Neuronal stem cell (in vitro differentiated cells): ENCODE results near the gene SMPD3.

Experiments used
- DNase-seq: peaks from one replicate; pipeline ENCODE4 v3.0.0-alpha.2; 2013; ENCODE audit warnings: low spot score
- H2AFZ ChIP-seq: one replicate; pipeline ENCODE4 v1.6.1; 2013; ENCODE audit warnings: mild to moderate bottlenecking, low read length, inconsistent platforms
- H2AK5ac ChIP-seq: 2 replicates; pipeline ENCODE4 v1.6.1; 2013; ENCODE audit warnings: low read depth, mild to moderate bottlenecking, inconsistent platforms, low read length, moderate library complexity, mixed read lengths
- H2BK120ac ChIP-seq: 2 replicates; pipeline ENCODE4 v1.6.1; 2013; ENCODE audit warnings: low read depth, mild to moderate bottlenecking, inconsistent platforms, low read length, moderate library complexity, mixed read lengths
- H2BK12ac ChIP-seq: one replicate; pipeline ENCODE4 v1.6.1; 2013; ENCODE audit warnings: low read length, inconsistent platforms
- H2BK15ac ChIP-seq: 2 replicates; pipeline ENCODE4 v1.6.1; 2013; ENCODE audit warnings: mild to moderate bottlenecking, low read length, inconsistent platforms, mixed read lengths
- H2BK5ac ChIP-seq: one replicate; pipeline ENCODE4 v1.6.1; 2013; ENCODE audit warnings: inconsistent platforms, mild to moderate bottlenecking, low read length, moderate library complexity
- H3K14ac ChIP-seq: one replicate; pipeline ENCODE4 v1.6.1; 2013; ENCODE audit warnings: low read length, inconsistent platforms
- H3K18ac ChIP-seq: 2 replicates; pipeline ENCODE4 v1.6.1; 2013; ENCODE audit warnings: low read length, inconsistent platforms
- H3K23ac ChIP-seq: 2 replicates; pipeline ENCODE4 v1.6.1; 2013; ENCODE audit warnings: low read depth, mild to moderate bottlenecking, mixed read lengths, low read length, inconsistent platforms; ENCODE audit not compliant: poor library complexity
- H3K27ac ChIP-seq: replicated peaks from 3 replicates; pipeline ENCODE4 v1.5.1; 2013; ENCODE audit warnings: low read length, inconsistent platforms
- H3K27me3 ChIP-seq, 3 experiments: 2 replicates each; pipeline ENCODE4 v1.6.1; 2013; ENCODE audit warnings: low read length in 3 of 3, mild to moderate bottlenecking in 2 of 3, inconsistent platforms in 1 of 3, low read depth in 1 of 3, mixed read lengths in 1 of 3, moderate library complexity in 1 of 3; ENCODE audit not compliant: control insufficient read depth in 3 of 3, insufficient read depth in 3 of 3
- H3K36me3 ChIP-seq, 2 donors: replicated peaks in 1 of 2; 2 replicates each; pipeline ENCODE4 v1.6.1; 2013; ENCODE audit warnings: low read length in 2 of 2; ENCODE audit not compliant: control insufficient read depth in 2 of 2, insufficient read depth in 2 of 2
- H3K4ac ChIP-seq: 2 replicates; pipeline ENCODE4 v1.6.1; 2013; ENCODE audit warnings: inconsistent platforms, mild to moderate bottlenecking, low read length, moderate library complexity
- H3K4me1 ChIP-seq, 2 donors: 1 replicate in 1 of 2; 2 replicates in 1 of 2; pipeline ENCODE4 v1.6.1; 2013; ENCODE audit warnings: low read length in 2 of 2, low read depth in 1 of 2; ENCODE audit not compliant: control insufficient read depth in 2 of 2, insufficient read depth in 1 of 2
- H3K4me2 ChIP-seq: one replicate; pipeline ENCODE4 v1.6.1; 2013; ENCODE audit warnings: mild to moderate bottlenecking, low read length, inconsistent platforms; ENCODE audit not compliant: insufficient read depth, poor library complexity, severe bottlenecking
- H3K4me3 ChIP-seq, 2 donors: 2 replicates each; pipeline ENCODE4 v1.5.1; 2013; ENCODE audit warnings: low read length in 2 of 2, mild to moderate bottlenecking in 2 of 2, inconsistent platforms in 1 of 2, moderate library complexity in 1 of 2
- H3K79me1 ChIP-seq: one replicate; pipeline ENCODE4 v1.6.1; 2013; ENCODE audit warnings: low read depth, mild to moderate bottlenecking, inconsistent platforms, low read length, moderate library complexity
- H3K9ac ChIP-seq: one replicate; pipeline ENCODE4 v1.6.1; 2013; ENCODE audit warnings: mild to moderate bottlenecking, low read depth, low read length, inconsistent platforms; ENCODE audit not compliant: poor library complexity
- H3K9me3 ChIP-seq, 2 donors: replicated peaks in 1 of 2; 2 replicates each; pipeline versions ENCODE3 to v1.6.1; 2013; ENCODE audit warnings: low read length in 2 of 2, mild to moderate bottlenecking in 2 of 2, inconsistent platforms in 1 of 2, low read depth in 1 of 2, mixed read lengths in 1 of 2, moderate library complexity in 1 of 2; ENCODE audit not compliant: control insufficient read depth in 2 of 2, insufficient read depth in 1 of 2
- H4K8ac ChIP-seq: one replicate; pipeline ENCODE4 v1.6.1; 2013; ENCODE audit warnings: low read depth, mild to moderate bottlenecking, inconsistent platforms, low read length, moderate library complexity
- H4K91ac ChIP-seq: one replicate; pipeline ENCODE4 v1.6.1; 2013; ENCODE audit warnings: low read length, low read depth, mild to moderate bottlenecking, inconsistent platforms; ENCODE audit not compliant: poor library complexity
- WGBS, 2 donors: extraction: QIAGEN DNeasy Blood & Tissue Kit; methylation state at CpG; one replicate each; pipeline ENCODE4 v1.1.7; 2013; ENCODE audit warnings: missing lambda C conversion rate in 2 of 2, mixed read lengths in 1 of 2; ENCODE audit not compliant: insufficient read length in 2 of 2, insufficient replicate concordance in 1 of 2; ENCODE audit errors: extremely low coverage in 2 of 2; 5-methylcytosine and 5-hydroxymethylcytosine counted together

Gene SMPD3

DNA sequence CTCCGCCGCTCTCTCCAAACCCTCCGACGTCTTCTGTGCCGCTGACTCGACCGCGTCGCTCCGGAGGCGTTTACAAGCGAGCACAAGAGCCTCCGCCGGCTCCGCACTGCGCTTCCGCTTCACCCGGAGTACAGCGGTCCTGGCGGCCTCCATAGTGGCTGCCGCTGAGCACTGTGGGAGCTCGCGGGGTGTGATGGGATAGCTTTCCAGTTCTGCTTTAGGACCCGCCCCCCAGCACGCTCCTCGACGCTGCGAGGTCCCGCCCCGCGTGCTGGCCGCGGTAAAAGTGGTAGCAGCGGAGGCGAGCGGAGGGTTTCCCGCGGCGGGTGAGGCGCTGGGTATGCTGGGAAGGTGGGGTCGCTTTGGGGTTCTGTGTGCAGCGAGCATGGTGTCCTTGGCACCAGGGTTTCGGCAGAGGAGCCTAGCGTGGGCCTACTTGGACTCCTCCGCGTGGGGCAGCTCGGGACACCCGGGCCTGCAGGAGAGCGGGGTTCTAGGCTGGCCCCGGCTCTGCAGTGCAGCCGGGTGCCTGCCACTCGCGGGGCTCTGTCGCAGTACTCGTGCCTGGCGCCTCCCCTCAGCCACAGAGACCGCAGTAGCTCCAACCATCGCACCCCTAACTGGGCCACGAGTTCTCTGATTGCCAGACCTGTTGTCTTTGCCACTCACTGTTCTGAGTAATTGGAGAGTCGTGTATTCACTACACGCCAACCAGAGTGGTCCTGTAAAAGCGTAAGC lies 137.4 kb downstream of the SMPD3 start, which contains the start of the genes PRMT7 and SLC7A6OS:
Gene PRMT7 (plus strand): TSS at position 246 of the 738 bp plus-strand sequence. CDS start 4,961 bp downstream, outside the sequence.
Gene SLC7A6OS (minus strand): TSS at position 173 of the 738 bp plus-strand sequence. CDS start 20 bp downstream, at position 153.
- H2BK5ac ChIP-seq, result peak within 1 kb of the TSS; percentile 94
- WGBS, 2 donors, result no CpG with 5 or more reads among the region's 62 CpGs
- H3K14ac ChIP-seq, result peak within 1 kb of the TSS; percentile 79

DNA sequence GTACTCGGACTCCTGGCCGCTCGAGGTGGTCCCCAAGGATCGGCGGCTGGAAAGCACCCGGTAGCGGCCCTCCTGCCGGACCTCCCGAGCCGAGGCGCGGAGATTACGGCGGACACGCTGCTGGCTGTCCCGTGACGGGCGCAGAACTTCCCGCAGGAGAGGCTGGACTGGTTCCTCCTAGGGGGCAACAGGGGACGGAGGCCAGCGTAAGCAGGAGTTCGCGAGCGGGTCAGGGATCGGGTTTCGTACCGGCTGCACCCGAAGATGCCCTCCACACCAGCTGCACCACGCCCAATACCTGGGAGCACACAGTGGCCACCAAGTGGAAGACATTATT lies 137.9 kb downstream of the SMPD3 start:
- peak overlapping the region; percentile 74 for H3K27ac ChIP-seq
- peak overlapping the region; percentile 91 to 95 for H3K4me3 ChIP-seq
- H2BK5ac ChIP-seq, result peak overlapping the region; percentile 94
- H2AFZ ChIP-seq, result peak overlapping the region; percentile 87
- no peak overlapping the region for H4K8ac ChIP-seq
- DNase-seq, result no peak
- no peak overlapping the region for H3K4ac ChIP-seq
- no peaks in the 10 kb centered on the region for H3K9me3 ChIP-seq
- H2AK5ac ChIP-seq, result peak overlapping the region; percentile 76
- H3K79me1 ChIP-seq, result peaks cover 3% of the 10 kb centered on the region
- H3K14ac ChIP-seq, result no peak overlapping the region
- H3K18ac ChIP-seq, result peak overlapping the region; percentile 94
- H2BK12ac ChIP-seq, result no peak overlapping the region
- no CpG with 5 or more reads among the region's 29 CpGs for WGBS, 2 donors
- peak overlapping the region; percentile 96 for H3K23ac ChIP-seq
- H2BK15ac ChIP-seq, result peak overlapping the region; percentile 68
- peaks cover 6 to 7% of the 10 kb centered on the region in 2 donors for H3K4me1 ChIP-seq
- H3K4me2 ChIP-seq, result peak overlapping the region; percentile 82
- H3K9ac ChIP-seq, result peak overlapping the region; percentile 94
- peaks cover 5 to 66% of the 10 kb centered on the region in 2 donors for H3K36me3 ChIP-seq
- peak overlapping the region; percentile 25 for H4K91ac ChIP-seq
- H3K27me3 ChIP-seq, result no peaks in the 10 kb centered on the region
- H2BK120ac ChIP-seq, result no peak overlapping the region

More for the DNA sequence above, 137.4 kb downstream of the SMPD3 start, which contains the start of the genes PRMT7 and SLC7A6OS:
- H3K4ac ChIP-seq, result no peak within 1 kb of the TSS
- peak within 1 kb of the TSS; percentile 95 for H3K9ac ChIP-seq
- peak within 1 kb of the TSS; percentile 75 for H3K27ac ChIP-seq
- H2BK12ac ChIP-seq, result no peak within 1 kb of the TSS
- H3K4me1 ChIP-seq, result peaks cover 6 to 7% of the 10 kb centered on the region in 2 donors
- peak; percentile 82 for DNase-seq
- peak within 1 kb of the TSS; percentile 68 for H2BK15ac ChIP-seq
- peak within 1 kb of the TSS; percentile 76 for H2AK5ac ChIP-seq
- peak within 1 kb of the TSS; percentile 96 for H3K23ac ChIP-seq
- peaks cover 7 to 66% of the 10 kb centered on the region in 2 donors for H3K36me3 ChIP-seq
- H3K79me1 ChIP-seq, result peaks cover 3% of the 10 kb centered on the region
- no peaks in the 10 kb centered on the region for H3K9me3 ChIP-seq
- peak within 1 kb of the TSS; percentile 91 to 95 for H3K4me3 ChIP-seq
- H4K91ac ChIP-seq, result peak within 1 kb of the TSS; percentile 25
- no peaks in the 10 kb centered on the region for H3K27me3 ChIP-seq
- H2AFZ ChIP-seq, result peak within 1 kb of the TSS; percentile 87
- H4K8ac ChIP-seq, result no peak within 1 kb of the TSS
- H2BK120ac ChIP-seq, result peak within 1 kb of the TSS; percentile 64
- peak within 1 kb of the TSS; percentile 82 for H3K4me2 ChIP-seq
- peak within 1 kb of the TSS; percentile 98 for H3K18ac ChIP-seq

DNA sequence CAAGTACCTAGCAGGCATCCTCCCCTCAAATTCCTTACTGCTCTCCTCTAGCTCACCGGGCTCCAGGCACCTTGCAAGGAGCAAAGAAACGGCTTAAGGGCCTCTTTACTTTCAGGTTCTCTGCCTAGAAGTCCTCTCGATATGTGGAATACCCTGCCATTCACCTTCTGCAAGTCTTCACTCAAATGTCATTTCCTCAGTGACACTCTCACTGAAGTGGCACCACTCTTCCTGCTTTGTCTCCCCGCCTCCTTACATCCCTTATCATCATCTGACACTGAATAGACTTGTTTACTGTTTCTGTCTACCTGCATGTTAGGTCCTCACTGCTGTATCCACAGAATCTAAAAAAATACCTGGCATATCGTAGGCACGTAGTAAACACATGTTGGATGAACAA lies 138.5 kb downstream of the SMPD3 start:
- H3K27me3 ChIP-seq, result no peaks in the 10 kb centered on the region
- no peak overlapping the region for H2BK120ac ChIP-seq
- no peak overlapping the region for H2AK5ac ChIP-seq
- H3K9me3 ChIP-seq, result no peaks in the 10 kb centered on the region
- no peak overlapping the region for H4K8ac ChIP-seq
- no peak overlapping the region for H3K14ac ChIP-seq
- H3K79me1 ChIP-seq, result peaks cover 5% of the 10 kb centered on the region
- no peak overlapping the region for H3K23ac ChIP-seq
- no peak overlapping the region for H4K91ac ChIP-seq
- peaks cover 9 to 66% of the 10 kb centered on the region in 2 donors for H3K36me3 ChIP-seq
- H3K4me1 ChIP-seq, result peaks cover 6 to 7% of the 10 kb centered on the region in 2 donors
- no peak overlapping the region for H3K18ac ChIP-seq
- no peak overlapping the region for H2BK15ac ChIP-seq
- DNase-seq, result no peak
- peak overlapping the region; percentile 87 for H2AFZ ChIP-seq
- H2BK5ac ChIP-seq, result no peak overlapping the region
- no peak overlapping the region for H3K4ac ChIP-seq
- WGBS, 2 donors, result no CpG with 5 or more reads among the region's 6 CpGs
- peak overlapping the region; percentile 94 for H3K9ac ChIP-seq
- H3K27ac ChIP-seq, result no peak overlapping the region
- peak overlapping the region; percentile 82 for H3K4me2 ChIP-seq
- peak overlapping the region; percentile 91 to 95 for H3K4me3 ChIP-seq
- no peak overlapping the region for H2BK12ac ChIP-seq
